Thoracic aorta endothelial cell (primary cell): Measurements from ENCODE around the gene LARP1. TPM values are rescaled to one million over a fixed set of nuclear protein-coding genes. Genes with fewer than 3 reads are reported as not detected.

ENCODE experiments used
- small RNA-seq: library from RNA; depleted of rRNA; stranded (forward); fragments of <200 nt; gene quantifications from one replicate; pipeline ENCODE3, GENCODE V24; 2012
- total RNA-seq: library from RNA; depleted of rRNA; stranded (reverse); fragments of >200 nt; gene quantifications from 2 replicates; pipeline ENCODE4 v1.2.3, GENCODE V29; 2012

LARP1 gene
- 151 and 188 TPM in 2 replicates for total RNA-seq

GRCh38 chr5:154755361-154756008 is at the start of gene LARP1:
Gene LARP1, plus strand, starts transcription at chr5:154755377. Its CDS starts 381 bp downstream, at chr5:154755758.

GRCh38 chr5:154850255-154851062 is 95.3 kb downstream of the LARP1 start, which contains the start of gene FAXDC2:
Gene FAXDC2, minus strand, starts transcription at chr5:154850603. Its CDS starts 12,425 bp downstream, at chr5:154838178.

GRCh38 chr5:154858297-154858971 is 103.3 kb downstream of the LARP1 start, which contains the start of gene CNOT8:
Gene CNOT8, plus strand, starts transcription at chr5:154858627. Its CDS starts 4,652 bp downstream, at chr5:154863279.

Small RNA genes lying within 50 kb of the gene (small RNA-seq; reads per million reads assigned to genes)
- gene MIR378H (not detected), gene RF00019 (not detected)

Other genes with a start within 250 kb of the LARP1 start
- 3.6 and 4.1 TPM in 2 replicates for gene FAXDC2, start 95.2 kb downstream of the LARP1 start, total RNA-seq
- gene CNOT8, start 103.2 kb downstream of the LARP1 start, total RNA-seq = 77.0 and 77.1 TPM in 2 replicates
- gene GEMIN5, start 182.8 kb downstream of the LARP1 start, total RNA-seq = 42.2 and 42.4 TPM in 2 replicates
- 46.1 and 52.3 TPM in 2 replicates for gene MRPL22, start 185.7 kb downstream of the LARP1 start, total RNA-seq